Neuronal stem cell (in vitro differentiated cells): ENCODE measurements around the gene ARMCX5.

Experiments used
- DNase-seq: peaks from one replicate; pipeline ENCODE4 v3.0.0-alpha.2; 2013; ENCODE audit warnings: low spot score
- H2AFZ ChIP-seq: one replicate; pipeline ENCODE4 v1.6.1; 2013; ENCODE audit warnings: mild to moderate bottlenecking, low read length, inconsistent platforms
- H2AK5ac ChIP-seq: 2 replicates; pipeline ENCODE4 v1.6.1; 2013; ENCODE audit warnings: low read depth, mild to moderate bottlenecking, inconsistent platforms, low read length, moderate library complexity, mixed read lengths
- H2BK120ac ChIP-seq: 2 replicates; pipeline ENCODE4 v1.6.1; 2013; ENCODE audit warnings: low read depth, mild to moderate bottlenecking, inconsistent platforms, low read length, moderate library complexity, mixed read lengths
- H2BK12ac ChIP-seq: one replicate; pipeline ENCODE4 v1.6.1; 2013; ENCODE audit warnings: low read length, inconsistent platforms
- H2BK15ac ChIP-seq: 2 replicates; pipeline ENCODE4 v1.6.1; 2013; ENCODE audit warnings: mild to moderate bottlenecking, low read length, inconsistent platforms, mixed read lengths
- H2BK5ac ChIP-seq: one replicate; pipeline ENCODE4 v1.6.1; 2013; ENCODE audit warnings: inconsistent platforms, mild to moderate bottlenecking, low read length, moderate library complexity
- H3K14ac ChIP-seq: one replicate; pipeline ENCODE4 v1.6.1; 2013; ENCODE audit warnings: low read length, inconsistent platforms
- H3K18ac ChIP-seq: 2 replicates; pipeline ENCODE4 v1.6.1; 2013; ENCODE audit warnings: low read length, inconsistent platforms
- H3K23ac ChIP-seq: 2 replicates; pipeline ENCODE4 v1.6.1; 2013; ENCODE audit warnings: low read depth, mild to moderate bottlenecking, mixed read lengths, low read length, inconsistent platforms; ENCODE audit not compliant: poor library complexity
- H3K27ac ChIP-seq: replicated peaks from 3 replicates; pipeline ENCODE4 v1.5.1; 2013; ENCODE audit warnings: low read length, inconsistent platforms
- H3K27me3 ChIP-seq, 3 experiments: 2 replicates each; pipeline ENCODE4 v1.6.1; 2013; ENCODE audit warnings: low read length in 3 of 3, mild to moderate bottlenecking in 2 of 3, inconsistent platforms in 1 of 3, low read depth in 1 of 3, mixed read lengths in 1 of 3, moderate library complexity in 1 of 3; ENCODE audit not compliant: control insufficient read depth in 3 of 3, insufficient read depth in 3 of 3
- H3K36me3 ChIP-seq, 2 donors: replicated peaks in 1 of 2; 2 replicates each; pipeline ENCODE4 v1.6.1; 2013; ENCODE audit warnings: low read length in 2 of 2; ENCODE audit not compliant: control insufficient read depth in 2 of 2, insufficient read depth in 2 of 2
- H3K4ac ChIP-seq: 2 replicates; pipeline ENCODE4 v1.6.1; 2013; ENCODE audit warnings: inconsistent platforms, mild to moderate bottlenecking, low read length, moderate library complexity
- H3K4me1 ChIP-seq, 2 donors: 1 replicate in 1 of 2; 2 replicates in 1 of 2; pipeline ENCODE4 v1.6.1; 2013; ENCODE audit warnings: low read length in 2 of 2, low read depth in 1 of 2; ENCODE audit not compliant: control insufficient read depth in 2 of 2, insufficient read depth in 1 of 2
- H3K4me2 ChIP-seq: one replicate; pipeline ENCODE4 v1.6.1; 2013; ENCODE audit warnings: mild to moderate bottlenecking, low read length, inconsistent platforms; ENCODE audit not compliant: insufficient read depth, poor library complexity, severe bottlenecking
- H3K4me3 ChIP-seq, 2 donors: 2 replicates each; pipeline ENCODE4 v1.5.1; 2013; ENCODE audit warnings: low read length in 2 of 2, mild to moderate bottlenecking in 2 of 2, inconsistent platforms in 1 of 2, moderate library complexity in 1 of 2
- H3K79me1 ChIP-seq: one replicate; pipeline ENCODE4 v1.6.1; 2013; ENCODE audit warnings: low read depth, mild to moderate bottlenecking, inconsistent platforms, low read length, moderate library complexity
- H3K9ac ChIP-seq: one replicate; pipeline ENCODE4 v1.6.1; 2013; ENCODE audit warnings: mild to moderate bottlenecking, low read depth, low read length, inconsistent platforms; ENCODE audit not compliant: poor library complexity
- H3K9me3 ChIP-seq, 2 donors: replicated peaks in 1 of 2; 2 replicates each; pipeline versions ENCODE3 to v1.6.1; 2013; ENCODE audit warnings: low read length in 2 of 2, mild to moderate bottlenecking in 2 of 2, inconsistent platforms in 1 of 2, low read depth in 1 of 2, mixed read lengths in 1 of 2, moderate library complexity in 1 of 2; ENCODE audit not compliant: control insufficient read depth in 2 of 2, insufficient read depth in 1 of 2
- H4K8ac ChIP-seq: one replicate; pipeline ENCODE4 v1.6.1; 2013; ENCODE audit warnings: low read depth, mild to moderate bottlenecking, inconsistent platforms, low read length, moderate library complexity
- H4K91ac ChIP-seq: one replicate; pipeline ENCODE4 v1.6.1; 2013; ENCODE audit warnings: low read length, low read depth, mild to moderate bottlenecking, inconsistent platforms; ENCODE audit not compliant: poor library complexity
- whole genome bisulfite sequencing, 2 donors: extraction: QIAGEN DNeasy Blood & Tissue Kit; methylation state at CpG; one replicate each; pipeline ENCODE4 v1.1.7; 2013; ENCODE audit warnings: missing lambda C conversion rate in 2 of 2, mixed read lengths in 1 of 2; ENCODE audit not compliant: insufficient read length in 2 of 2, insufficient replicate concordance in 1 of 2; ENCODE audit errors: extremely low coverage in 2 of 2; 5-methylcytosine and 5-hydroxymethylcytosine counted together

The ARMCX5 gene

DNA sequence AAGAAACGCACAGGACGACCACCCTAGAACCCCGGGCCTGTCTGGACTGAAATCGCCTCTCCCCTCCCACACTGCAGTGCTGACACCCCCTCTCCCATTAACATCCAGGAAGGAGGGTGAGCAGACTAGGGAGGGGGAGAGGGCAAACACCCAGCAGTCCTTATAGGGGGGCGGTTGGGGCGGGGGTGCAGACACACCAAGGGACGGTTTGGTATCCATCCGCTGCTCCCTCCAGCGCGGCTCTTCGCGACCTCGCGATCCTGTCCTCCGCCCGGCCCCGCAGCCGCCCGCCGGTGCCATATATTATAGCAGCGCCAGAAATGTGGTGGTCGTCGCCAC lies 51.6 kb downstream of the ARMCX5 start:
- Histone ChIP-seq H2BK120ac (no peak overlapping the region), H2AFZ (no peak overlapping the region), H3K27me3 (no peaks in the 10 kb centered on the region), H3K4me3 (peak overlapping the region in 1 of 2 donors; percentile 78), H4K8ac (no peak overlapping the region), H3K4me2 (peak overlapping the region; percentile 66), H3K27ac (no peak overlapping the region), H3K14ac (no peak overlapping the region), H3K36me3 (peaks cover 0 to 11% of the 10 kb centered on the region in 2 donors), H3K9me3 (no peaks in the 10 kb centered on the region), H2BK12ac (no peak overlapping the region), H3K79me1 (no peaks in the 10 kb centered on the region), H3K23ac (no peak overlapping the region), H3K9ac (peak overlapping the region; percentile 60), H4K91ac (no peak overlapping the region), H3K18ac (no peak overlapping the region), H2AK5ac (no peak overlapping the region), H3K4me1 (no peaks in the 10 kb centered on the region), H2BK5ac (no peak overlapping the region), H3K4ac (no peak overlapping the region), H2BK15ac (no peak overlapping the region)
- no CpG with 5 or more reads among the region's 23 CpGs for WGBS, 2 donors
- no peak for DNase-seq

- Histone ChIP-seq H2BK12ac (no peak within 1 kb of the TSS), H3K18ac (peak within 1 kb of the TSS; percentile 64), H3K27me3 (no peaks in the 10 kb centered on the region), H2AFZ (no peak within 1 kb of the TSS), H2BK5ac (no peak within 1 kb of the TSS), H3K4me2 (peak within 1 kb of the TSS; percentile 66), H3K4ac (no peak within 1 kb of the TSS), H3K27ac (no peak within 1 kb of the TSS), H3K79me1 (no peaks in the 10 kb centered on the region), H3K9me3 (no peaks in the 10 kb centered on the region), H4K91ac (no peak within 1 kb of the TSS), H2BK120ac (no peak within 1 kb of the TSS), H3K14ac (no peak within 1 kb of the TSS), H3K23ac (no peak within 1 kb of the TSS), H2AK5ac (no peak within 1 kb of the TSS), H3K4me3 (peak within 1 kb of the TSS in 1 of 2 donors; percentile 78), H4K8ac (no peak within 1 kb of the TSS), H3K36me3 (peaks cover 0 to 11% of the 10 kb centered on the region in 2 donors), H2BK15ac (no peak within 1 kb of the TSS), H3K9ac (peak within 1 kb of the TSS; percentile 84), H3K4me1 (no peaks in the 10 kb centered on the region)
- peak; percentile 50 for DNase-seq
- no CpG with 5 or more reads among the region's 61 CpGs for WGBS, 2 donors
Measured at GRCh38 chrX:102651242-102652011, 52.1 kb downstream of the ARMCX5 start, which contains the start of gene GPRASP1. Gene GPRASP1 (plus strand): TSS chrX:102651483. CDS start chrX:102653914, 2,431 bp downstream.

- Histone ChIP-seq H3K9me3 (no peaks in the 10 kb centered on the region), H3K27me3 (no peaks in the 10 kb centered on the region), H3K4me2 (peak overlapping the region; percentile 66), H3K9ac (no peak overlapping the region), H3K18ac (peak overlapping the region; percentile 64), H2BK15ac (no peak overlapping the region), H4K91ac (no peak overlapping the region), H3K27ac (no peak overlapping the region), H2AK5ac (no peak overlapping the region), H3K4me3 (peak overlapping the region in 1 of 2 donors; percentile 78), H2BK120ac (no peak overlapping the region), H3K4ac (no peak overlapping the region), H2BK12ac (no peak overlapping the region), H2BK5ac (no peak overlapping the region), H3K36me3 (peaks cover 0 to 11% of the 10 kb centered on the region in 2 donors), H3K79me1 (no peaks in the 10 kb centered on the region), H3K14ac (no peak overlapping the region), H2AFZ (no peak overlapping the region), H3K4me1 (no peaks in the 10 kb centered on the region), H4K8ac (no peak overlapping the region), H3K23ac (no peak overlapping the region)
- no CpG with 5 or more reads among the region's 22 CpGs for WGBS, 2 donors
- no peak for DNase-seq
Measured at GRCh38 chrX:102652031-102652688, 52.8 kb downstream of the ARMCX5 start.
